GM12801 (cell line): ENCODE data around the gene PKD2L2.

Experiments
- TF ChIP-seq, protein P1 (sequence below): IDR thresholded peaks from one replicate; pipeline ENCODE4 v1.5.1; 2011; ENCODE audit warnings: control low read depth; ENCODE audit not compliant: insufficient read length; ENCODE audit errors: extremely low read depth

PKD2L2 gene

DNA sequence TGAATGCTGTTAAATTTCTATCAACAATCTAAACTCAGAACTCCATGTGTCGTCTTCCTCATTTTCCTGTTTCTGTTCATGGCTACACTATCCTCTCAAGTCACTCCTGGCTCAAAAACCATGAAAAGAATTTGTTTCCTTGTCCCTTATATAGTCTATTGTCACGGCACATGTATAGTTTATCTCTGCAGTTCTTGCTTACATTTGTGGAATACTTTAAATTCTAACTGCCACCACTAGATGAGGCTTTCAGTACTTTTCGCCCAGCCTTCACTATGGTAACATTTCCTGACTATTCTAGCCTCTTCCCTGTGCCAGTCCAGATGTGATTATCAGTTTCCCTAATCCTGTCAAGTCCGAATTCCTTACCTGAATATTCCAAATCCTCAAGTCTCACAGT, 34.6 kb downstream of the PKD2L2 start:
- TF ChIP-seq, protein P1, sequence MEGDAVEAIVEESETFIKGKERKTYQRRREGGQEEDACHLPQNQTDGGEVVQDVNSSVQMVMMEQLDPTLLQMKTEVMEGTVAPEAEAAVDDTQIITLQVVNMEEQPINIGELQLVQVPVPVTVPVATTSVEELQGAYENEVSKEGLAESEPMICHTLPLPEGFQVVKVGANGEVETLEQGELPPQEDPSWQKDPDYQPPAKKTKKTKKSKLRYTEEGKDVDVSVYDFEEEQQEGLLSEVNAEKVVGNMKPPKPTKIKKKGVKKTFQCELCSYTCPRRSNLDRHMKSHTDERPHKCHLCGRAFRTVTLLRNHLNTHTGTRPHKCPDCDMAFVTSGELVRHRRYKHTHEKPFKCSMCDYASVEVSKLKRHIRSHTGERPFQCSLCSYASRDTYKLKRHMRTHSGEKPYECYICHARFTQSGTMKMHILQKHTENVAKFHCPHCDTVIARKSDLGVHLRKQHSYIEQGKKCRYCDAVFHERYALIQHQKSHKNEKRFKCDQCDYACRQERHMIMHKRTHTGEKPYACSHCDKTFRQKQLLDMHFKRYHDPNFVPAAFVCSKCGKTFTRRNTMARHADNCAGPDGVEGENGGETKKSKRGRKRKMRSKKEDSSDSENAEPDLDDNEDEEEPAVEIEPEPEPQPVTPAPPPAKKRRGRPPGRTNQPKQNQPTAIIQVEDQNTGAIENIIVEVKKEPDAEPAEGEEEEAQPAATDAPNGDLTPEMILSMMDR = no peak

DNA sequence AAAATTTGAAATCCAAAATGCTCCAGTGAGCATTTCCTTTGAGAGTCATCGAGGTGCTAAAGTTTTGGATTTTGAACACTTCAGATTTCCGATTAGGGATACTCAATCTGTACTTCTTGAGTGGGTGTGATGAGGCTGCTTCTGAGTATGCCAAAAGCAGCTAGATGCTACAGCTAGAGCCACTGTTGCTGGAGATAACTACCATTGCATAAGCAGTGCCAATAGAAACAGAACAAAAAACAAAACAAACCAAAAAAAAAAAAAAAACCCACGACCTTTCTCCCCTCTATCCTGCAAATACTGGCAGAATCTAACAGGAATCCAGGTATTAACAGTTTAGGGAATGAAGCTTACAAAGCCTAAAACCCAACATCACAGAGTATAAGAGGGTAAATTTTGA, 43.5 kb downstream of the PKD2L2 start:
- TF ChIP-seq, protein P1 = no peak

DNA sequence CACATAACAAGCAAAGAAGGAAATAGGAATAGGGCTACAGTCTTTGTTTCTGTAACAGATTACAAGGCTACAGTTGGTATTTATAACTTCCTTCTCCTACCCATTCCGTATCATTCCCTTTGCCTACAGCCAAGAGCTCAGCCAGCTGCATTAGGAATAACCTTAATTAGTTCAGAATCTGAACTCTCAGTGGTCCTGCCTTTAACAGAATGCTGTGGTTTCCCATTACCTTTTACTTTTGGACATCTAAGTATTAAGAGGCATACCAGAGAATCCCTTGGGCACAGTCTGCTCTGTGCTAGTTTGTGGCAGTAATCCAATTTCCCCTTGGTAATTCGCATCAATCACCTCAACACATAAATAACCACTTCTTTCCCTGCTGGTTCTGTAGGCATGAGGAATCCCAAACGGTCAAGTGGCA, 44.2 kb downstream of the PKD2L2 start:
- TF ChIP-seq, protein P1 = no peak

DNA sequence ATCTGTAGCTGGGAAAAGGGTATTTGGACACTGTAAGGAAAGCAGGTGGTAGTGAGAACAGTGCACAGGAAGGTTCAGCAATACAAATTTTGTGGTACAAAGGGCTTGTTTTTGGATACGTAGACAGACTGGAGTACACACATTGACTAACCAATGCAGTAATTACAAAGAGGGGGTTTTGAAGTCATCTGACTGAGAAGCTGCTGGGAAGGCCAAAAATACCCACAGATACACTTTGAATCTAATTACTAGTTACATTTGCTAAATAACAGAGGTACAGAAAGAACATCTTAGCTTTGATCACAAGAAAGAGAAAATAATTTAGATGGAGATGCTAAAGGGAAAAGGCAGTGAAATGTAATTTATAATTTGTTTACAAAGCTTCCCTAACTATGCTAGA, 45.9 kb downstream of the PKD2L2 start:
- TF ChIP-seq, protein P1 = no peak

DNA sequence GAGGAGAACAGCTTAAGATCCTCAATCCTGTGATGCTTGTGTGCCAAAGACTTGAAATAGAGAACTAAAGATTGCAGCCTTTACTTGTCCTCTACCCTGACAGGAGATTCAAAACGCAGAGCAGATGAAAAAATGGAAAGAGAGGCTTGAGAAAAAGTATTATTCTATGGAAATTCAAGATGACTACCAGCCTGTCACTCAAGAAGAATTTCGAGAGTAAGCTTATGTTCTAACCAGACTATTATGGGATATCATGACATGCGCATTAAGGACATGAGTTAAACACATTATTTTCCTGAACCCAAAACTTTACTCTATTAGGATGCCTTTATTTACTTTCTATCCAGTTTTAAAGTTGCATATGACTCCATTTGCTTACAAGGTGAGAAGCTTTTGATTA, 46.4 kb downstream of the PKD2L2 start:
- TF ChIP-seq, protein P1 = no peak

DNA sequence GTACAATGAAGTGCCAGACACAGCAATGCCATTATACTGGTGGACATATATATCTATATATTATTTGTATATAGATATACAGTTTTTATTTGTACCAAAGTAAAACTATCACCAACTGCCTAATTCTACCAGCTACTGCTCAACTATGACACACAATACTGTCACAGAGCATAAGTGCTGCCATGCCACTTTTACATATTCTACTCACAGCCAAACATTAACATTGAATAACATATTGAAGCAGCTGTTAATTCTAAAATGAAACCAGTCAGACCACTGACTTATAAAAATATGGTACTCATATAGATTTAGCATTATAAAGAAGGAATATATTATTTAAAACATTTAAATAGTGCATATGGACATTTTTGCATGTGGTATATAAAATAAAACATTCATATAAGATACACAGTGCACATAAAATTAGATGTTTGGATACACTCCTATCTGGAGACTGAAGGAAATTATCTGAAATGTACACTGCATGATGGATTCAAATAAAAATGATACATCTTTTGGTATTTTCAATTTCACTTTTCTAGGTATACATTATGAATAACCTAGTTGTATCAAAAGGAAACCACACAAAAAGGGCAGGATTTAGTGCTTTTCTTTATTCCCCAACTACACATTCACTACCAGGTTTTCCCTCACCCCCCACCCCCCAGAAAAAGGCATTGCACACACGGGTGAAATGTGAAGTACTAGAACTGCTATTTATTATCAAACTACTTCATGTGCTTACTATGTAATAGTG, 48.9 kb downstream of the PKD2L2 start:
- TF ChIP-seq, protein P1 = no peak

DNA sequence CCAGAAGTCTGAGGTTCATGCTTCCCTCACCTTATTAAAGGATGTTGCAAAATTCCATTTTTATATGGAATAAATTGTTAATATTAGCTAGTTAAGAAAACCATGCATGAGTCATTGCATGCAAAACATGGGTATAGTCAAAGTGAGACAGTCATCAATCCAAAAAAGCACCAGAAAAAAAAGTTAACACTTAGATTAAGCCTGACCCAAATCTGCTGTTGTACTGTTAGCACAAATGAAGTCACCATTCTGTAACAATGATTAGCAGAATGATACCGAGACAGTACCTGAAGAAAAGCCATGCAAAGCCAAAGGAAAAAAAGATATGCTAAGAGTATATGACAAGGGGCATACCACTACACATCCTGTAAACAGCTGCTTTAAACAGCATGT, 49.5 kb downstream of the PKD2L2 start:
- TF ChIP-seq, protein P1 = no peak
